Chondrocyte (in vitro differentiated cells): Measurements from ENCODE around the gene SSTR1. TPM values are rescaled to one million over a fixed set of nuclear protein-coding genes. Genes with fewer than 3 reads are reported as not detected.

Experiments used
- DNase-seq: peaks from one replicate; pipeline ENCODE4 v3.0.0; 2021; ENCODE audit warnings: mixed read lengths, low spot score
- H3K27ac Mint-ChIP-seq: one replicate; pipeline ENCODE4 v1.8.0; 2021; ENCODE audit warnings: mild to moderate bottlenecking, moderate library complexity, mixed read lengths; ENCODE audit not compliant: unreplicated experiment
- H3K27me3 Mint-ChIP-seq: 2 replicates; pipeline ENCODE4 v1.8.0; 2021; ENCODE audit warnings: low read depth, mixed read lengths
- H3K36me3 Mint-ChIP-seq: 2 replicates; pipeline ENCODE4 v1.8.0; 2021; ENCODE audit warnings: low read depth, mixed read lengths
- H3K4me1 Mint-ChIP-seq: 2 replicates; pipeline ENCODE4 v1.8.0; 2021; ENCODE audit warnings: low read depth, mild to moderate bottlenecking, mixed read lengths
- H3K4me3 Mint-ChIP-seq: one replicate; pipeline ENCODE4 v1.8.0; 2021; ENCODE audit warnings: mild to moderate bottlenecking, moderate library complexity, mixed read lengths; ENCODE audit not compliant: unreplicated experiment
- H3K9me3 Mint-ChIP-seq: 2 replicates; pipeline ENCODE4 v1.8.0; 2021; ENCODE audit warnings: low read depth, mixed read lengths
- total RNA-seq: library from RNA; stranded (reverse); gene quantifications from 3 replicates; pipeline ENCODE4 v1.2.1, GENCODE V29; 2021
- TF ChIP-seq, protein P1 (sequence below): fragments of 200-600 bp; sonication (generic); IDR thresholded peaks from 2 replicates; pipeline ENCODE4 v1.5.0; 2021; ENCODE audit warnings: antibody characterized with exemption, mild to moderate bottlenecking, moderate library complexity

SSTR1 gene
- total RNA-seq, 1 donor from 2014 or later = not detected

GRCh38 chr14:38203929-38204718 is 3.6 kb upstream of the SSTR1 start:
- H3K27ac Mint-ChIP-seq = no peak overlapping the region
- no peak overlapping the region for H3K4me3 Mint-ChIP-seq
- TF ChIP-seq, protein P1, sequence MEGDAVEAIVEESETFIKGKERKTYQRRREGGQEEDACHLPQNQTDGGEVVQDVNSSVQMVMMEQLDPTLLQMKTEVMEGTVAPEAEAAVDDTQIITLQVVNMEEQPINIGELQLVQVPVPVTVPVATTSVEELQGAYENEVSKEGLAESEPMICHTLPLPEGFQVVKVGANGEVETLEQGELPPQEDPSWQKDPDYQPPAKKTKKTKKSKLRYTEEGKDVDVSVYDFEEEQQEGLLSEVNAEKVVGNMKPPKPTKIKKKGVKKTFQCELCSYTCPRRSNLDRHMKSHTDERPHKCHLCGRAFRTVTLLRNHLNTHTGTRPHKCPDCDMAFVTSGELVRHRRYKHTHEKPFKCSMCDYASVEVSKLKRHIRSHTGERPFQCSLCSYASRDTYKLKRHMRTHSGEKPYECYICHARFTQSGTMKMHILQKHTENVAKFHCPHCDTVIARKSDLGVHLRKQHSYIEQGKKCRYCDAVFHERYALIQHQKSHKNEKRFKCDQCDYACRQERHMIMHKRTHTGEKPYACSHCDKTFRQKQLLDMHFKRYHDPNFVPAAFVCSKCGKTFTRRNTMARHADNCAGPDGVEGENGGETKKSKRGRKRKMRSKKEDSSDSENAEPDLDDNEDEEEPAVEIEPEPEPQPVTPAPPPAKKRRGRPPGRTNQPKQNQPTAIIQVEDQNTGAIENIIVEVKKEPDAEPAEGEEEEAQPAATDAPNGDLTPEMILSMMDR = no peak
- H3K36me3 Mint-ChIP-seq = peaks cover 4% of the 10 kb centered on the region
- DNase-seq = no peak
- H3K4me1 Mint-ChIP-seq = no peaks in the 10 kb centered on the region
- peaks cover 7% of the 10 kb centered on the region for H3K9me3 Mint-ChIP-seq
- peaks cover 30% of the 10 kb centered on the region for H3K27me3 Mint-ChIP-seq

GRCh38 chr14:38204719-38205115 is 3.0 kb upstream of the SSTR1 start:
- peaks cover 10% of the 10 kb centered on the region for H3K9me3 Mint-ChIP-seq
- H3K4me1 Mint-ChIP-seq = no peaks in the 10 kb centered on the region
- peaks cover 31% of the 10 kb centered on the region for H3K27me3 Mint-ChIP-seq
- TF ChIP-seq, protein P1 = no peak
- peaks cover 4% of the 10 kb centered on the region for H3K36me3 Mint-ChIP-seq
- no peak overlapping the region for H3K4me3 Mint-ChIP-seq
- no peak overlapping the region for H3K27ac Mint-ChIP-seq
- no peak for DNase-seq

DNA sequence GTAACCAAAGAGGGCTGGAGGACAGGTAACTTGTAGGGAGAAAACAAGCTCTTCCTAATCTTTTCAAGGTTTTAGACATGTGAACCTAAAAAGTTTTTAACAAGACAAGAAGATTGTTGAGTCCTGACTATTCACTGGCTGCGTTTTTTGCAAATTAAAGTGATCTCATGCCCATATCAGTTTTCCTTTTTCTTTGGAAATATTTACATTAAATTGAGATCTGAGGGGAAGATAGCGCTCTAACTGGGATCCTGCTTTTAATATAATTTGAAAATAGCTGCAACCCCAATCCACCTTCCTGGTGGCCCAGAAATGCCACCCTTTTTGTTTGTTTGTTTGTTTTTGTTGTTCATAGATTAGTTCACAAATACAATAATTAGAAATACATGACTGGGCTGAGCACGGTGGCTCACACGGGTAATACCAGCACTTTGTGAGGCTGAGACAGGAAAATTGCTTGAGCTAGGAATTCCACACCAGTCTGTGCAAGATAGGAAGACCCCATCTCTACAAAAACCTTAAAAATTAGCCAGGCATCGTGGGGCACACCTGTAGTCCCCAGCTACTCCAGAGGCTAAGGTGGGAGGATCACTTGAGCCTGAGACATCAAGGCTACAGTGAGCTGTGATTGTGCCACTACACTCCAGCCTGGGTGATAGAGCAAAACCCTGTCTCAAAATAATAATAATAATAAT is 2.4 kb upstream of the SSTR1 start:
- peaks cover 36% of the 10 kb centered on the region for H3K27me3 Mint-ChIP-seq
- peaks cover 4% of the 10 kb centered on the region for H3K36me3 Mint-ChIP-seq
- no peak overlapping the region for H3K27ac Mint-ChIP-seq
- TF ChIP-seq, protein P1 = no peak
- H3K9me3 Mint-ChIP-seq = peaks cover 10% of the 10 kb centered on the region
- no peak overlapping the region for H3K4me3 Mint-ChIP-seq
- H3K4me1 Mint-ChIP-seq = no peaks in the 10 kb centered on the region
- DNase-seq = no peak

GRCh38 chr14:38205949-38206665 is 1.6 kb upstream of the SSTR1 start:
- Mint-ChIP-seq H3K4me3 (no peak overlapping the region), H3K36me3 (peaks cover 4% of the 10 kb centered on the region)
- TF ChIP-seq, protein P1 = no peak

More at GRCh38 chr14:38205949-38206665, 1.6 kb upstream of the SSTR1 start:
- no peak overlapping the region for H3K27ac Mint-ChIP-seq
- H3K9me3 Mint-ChIP-seq = peaks cover 10% of the 10 kb centered on the region
- H3K27me3 Mint-ChIP-seq = peaks cover 43% of the 10 kb centered on the region
- H3K4me1 Mint-ChIP-seq = no peaks in the 10 kb centered on the region
- no peak for DNase-seq
